GM23338 (cell line): ENCODE data around the gene HAUS5. TPM values are rescaled to one million over a fixed set of nuclear protein-coding genes. Genes with fewer than 3 reads are reported as not detected.

Source experiments
- ATAC-seq: fragments of 200-7000 bp; cut with Tn5 transposase; 3 replicates; pipeline ENCODE4 v1.9.1; 2020
- DNase-seq: peaks from one replicate; pipeline ENCODE4 v3.0.0-alpha.2; 2015; ENCODE audit warnings: low spot score
- H2AFZ ChIP-seq: fragments of 200-600 bp; sonication (generic); 2 replicates; pipeline ENCODE4 v1.8.0; 2016; ENCODE audit warnings: antibody characterized with exemption, mild to moderate bottlenecking, moderate library complexity
- H3F3A ChIP-seq: fragments of 200-600 bp; sonication (generic); replicated peaks from 2 replicates; pipeline ENCODE4 v1.8.0; 2017; ENCODE audit warnings: antibody characterized with exemption, mixed run types, low read depth
- H3K27ac ChIP-seq: fragments of 200-600 bp; sonication (generic); 2 replicates; pipeline ENCODE4 v1.6.1; 2016; ENCODE audit warnings: low read depth
- H3K27me3 ChIP-seq: fragments of 200-600 bp; sonication (generic); 2 replicates; pipeline ENCODE4 v1.8.0; 2016; ENCODE audit warnings: mild to moderate bottlenecking, mixed run types, moderate library complexity; ENCODE audit not compliant: insufficient read depth
- H3K36me3 ChIP-seq: fragments of 200-600 bp; sonication (generic); 2 replicates; pipeline ENCODE4 v1.8.0; 2016; ENCODE audit warnings: mild to moderate bottlenecking; ENCODE audit not compliant: insufficient read depth
- H3K4me1 ChIP-seq: fragments of 200-600 bp; sonication (generic); 2 replicates; pipeline ENCODE4 v1.8.0; 2016; ENCODE audit warnings: mild to moderate bottlenecking, moderate library complexity; ENCODE audit not compliant: insufficient read depth
- H3K4me2 ChIP-seq: fragments of 200-600 bp; sonication (generic); 2 replicates; pipeline ENCODE4 v1.7.1; 2017; ENCODE audit warnings: mixed run types
- H3K4me3 ChIP-seq: fragments of 200-600 bp; sonication (generic); 2 replicates; pipeline ENCODE4 v1.6.1; 2016; ENCODE audit warnings: mixed run types
- H3K79me2 ChIP-seq: fragments of 200-600 bp; sonication (generic); replicated peaks from 2 replicates; pipeline ENCODE4 v1.8.0; 2017; ENCODE audit warnings: mild to moderate bottlenecking; ENCODE audit not compliant: insufficient read depth
- H3K9me2 ChIP-seq: fragments of 200-600 bp; sonication (generic); 2 replicates; pipeline ENCODE4 v1.8.0; 2017; ENCODE audit not compliant: insufficient read depth
- H4K20me1 ChIP-seq: fragments of 200-600 bp; sonication (generic); replicated peaks from 2 replicates; pipeline ENCODE4 v1.8.0; 2017; ENCODE audit warnings: mild to moderate bottlenecking; ENCODE audit not compliant: insufficient read depth
- H3K27ac Mint-ChIP-seq: 2 replicates; pipeline ENCODE4 v1.8.0; 2020; ENCODE audit warnings: inconsistent platforms, mild to moderate bottlenecking, moderate library complexity, mixed read lengths
- H3K27me3 Mint-ChIP-seq: 3 replicates; pipeline ENCODE4 v1.8.0; 2022; ENCODE audit warnings: low read depth, mild to moderate bottlenecking, moderate library complexity, mixed read lengths, inconsistent platforms; ENCODE audit not compliant: insufficient read depth, poor library complexity
- H3K36me3 Mint-ChIP-seq: 3 replicates; pipeline ENCODE4 v1.8.0; 2021; ENCODE audit warnings: low read depth, mild to moderate bottlenecking, inconsistent platforms, moderate library complexity, mixed read lengths
- H3K4me1 Mint-ChIP-seq: 3 replicates; pipeline ENCODE4 v1.8.0; 2020; ENCODE audit warnings: mild to moderate bottlenecking, inconsistent platforms, mixed read lengths
- H3K4me3 Mint-ChIP-seq: 3 replicates; pipeline ENCODE4 v1.8.0; 2021; ENCODE audit warnings: moderate library complexity, mild to moderate bottlenecking, inconsistent platforms, mixed read lengths
- H3K9me3 Mint-ChIP-seq: 3 replicates; pipeline ENCODE4 v1.8.0; 2020; ENCODE audit warnings: moderate library complexity, mild to moderate bottlenecking, inconsistent platforms, mixed read lengths
- CREB1 ChIP-seq: fragments of 250-450 bp; sonication (Bioruptor Pico); IDR thresholded peaks from 2 replicates; pipeline ENCODE4 v1.5.0; 2020; ENCODE audit warnings: low read depth, mild to moderate bottlenecking, moderate library complexity
- EZH2 ChIP-seq: fragments of 200-600 bp; sonication (generic); IDR thresholded peaks from one replicate; pipeline ENCODE4 v1.8.0; 2017; ENCODE audit warnings: antibody characterized with exemption, mild to moderate bottlenecking, low read depth; ENCODE audit not compliant: unreplicated experiment
- EZH2phosphoT487 ChIP-seq: fragments of 200-600 bp; sonication (generic); IDR thresholded peaks from one replicate; pipeline ENCODE4 v1.8.1; 2018; ENCODE audit warnings: antibody characterized with exemption; ENCODE audit not compliant: unreplicated experiment
- JUNB ChIP-seq: IDR thresholded peaks from one replicate; pipeline ENCODE4 v1.6.1; 2016; ENCODE audit warnings: antibody characterized with exemption; ENCODE audit not compliant: unreplicated experiment
- NANOG ChIP-seq: IDR thresholded peaks from 2 replicates; pipeline ENCODE4 v1.6.1; 2016; ENCODE audit warnings: antibody characterized with exemption, borderline replicate concordance
- POLR2AphosphoS5 ChIP-seq: IDR thresholded peaks from 2 replicates; pipeline ENCODE4 v1.6.1; 2016; ENCODE audit warnings: antibody characterized with exemption, low read depth
- ZNF114 ChIP-seq: fragments of 250-450 bp; sonication (Bioruptor Pico); IDR thresholded peaks from 2 replicates; pipeline ENCODE4 v1.5.0; 2020; ENCODE audit warnings: mild to moderate bottlenecking, moderate library complexity
- polyA plus RNA-seq: library from polyadenylated mRNA; unstranded; fragments of >200 nt; fragmentation: Nextera tagmentation; extraction: Ambion mirVana; gene quantifications from 2 replicates; pipeline ENCODE4 v1.2.1, GENCODE V29; 2016
- total RNA-seq: library from RNA; depleted of rRNA; stranded (reverse); fragments of >200 nt; shearing (Covaris generic); gene quantifications from 2 replicates; pipeline ENCODE4 v1.2.3, GENCODE V29; 2014
- TF ChIP-seq, protein P1 (sequence below), 2 experiments: fragments of 200-600 bp in 1 of 2; sonication (generic) in 1 of 2; conservative IDR thresholded peaks; 2 replicates each; pipeline versions ENCODE4 v1.5.1 to v1.6.1; 2016 to 2017; ENCODE audit warnings: antibody characterized with exemption in 2 of 2, low read depth in 2 of 2, mild to moderate bottlenecking in 2 of 2, moderate library complexity in 1 of 2
- TF ChIP-seq, protein P2 (sequence below): IDR thresholded peaks from 2 replicates; pipeline ENCODE4 v1.6.1; 2016; ENCODE audit warnings: antibody characterized with exemption

HAUS5 gene
- total and polyA plus RNA-seq, 2 experiments from 2014 or later: 21.9 to 23.2 TPM

DNA sequence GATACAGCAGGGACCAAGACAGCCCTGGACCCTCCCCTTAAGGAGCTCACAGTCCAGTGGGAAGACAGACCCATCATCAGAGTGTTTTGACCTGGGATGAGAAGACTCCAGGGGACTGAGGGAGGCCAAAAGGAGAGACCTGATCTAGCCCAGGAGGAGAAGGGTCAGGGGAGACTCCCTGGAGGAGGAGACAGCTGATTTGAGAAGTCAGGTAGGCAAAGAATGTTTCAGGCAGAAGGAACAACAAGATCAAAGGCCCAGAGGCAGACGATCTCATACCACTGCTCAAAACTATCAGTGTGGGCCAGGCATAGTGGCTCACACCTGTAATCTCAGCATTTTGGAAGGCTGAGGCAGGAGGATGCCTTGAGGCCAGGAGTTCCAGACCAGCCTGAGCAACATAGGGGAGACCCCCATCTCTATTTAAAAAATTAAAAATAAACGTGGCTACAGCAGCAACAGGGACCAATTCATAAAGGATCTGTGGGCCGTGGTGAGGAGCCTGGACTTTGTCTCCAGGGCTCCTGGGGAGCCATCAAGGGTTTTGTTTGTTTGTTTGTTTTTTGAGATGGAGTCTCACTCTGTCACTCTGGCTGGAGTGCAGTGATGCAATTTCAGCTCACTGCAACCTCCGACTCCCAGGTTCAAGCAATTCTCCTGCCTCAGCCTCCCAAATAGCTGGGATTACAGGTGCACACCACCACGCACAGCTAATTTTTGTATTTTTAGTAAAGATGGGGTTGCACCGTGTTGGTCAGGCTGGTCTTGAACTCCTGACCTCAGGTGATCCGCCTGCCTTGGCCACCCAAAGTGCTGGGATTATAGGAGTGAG, 33.4 kb downstream of the HAUS5 start:
- Histone ChIP-seq H3K4me3 (peak overlapping the region; percentile 78), H3K4me2 (peak overlapping the region; percentile 95), H4K20me1 (peaks cover 3% of the 10 kb centered on the region; the same call in 1 of the 2 replicates), H3K27me3 (peaks cover 27% of the 10 kb centered on the region; the same call in 1 of the 2 replicates), H3F3A (0 out of 2 replicates have a peak, but pooled peaks cover 12% of the 10 kb centered on the region), H3K4me1 (peaks cover 24% of the 10 kb centered on the region), H3K79me2 (peaks cover 21% of the 10 kb centered on the region), H3K27ac (no peak overlapping the region), H3K9me2 (no peaks in the 10 kb centered on the region), H2AFZ (peak overlapping the region; percentile 81; the same call in 1 of the 2 replicates), H3K36me3 (no peaks in the 10 kb centered on the region)
- Mint-ChIP-seq H3K4me3 (peak overlapping the region; percentile 83; the same call in 1 of the 3 replicates), H3K36me3 (peaks cover 1% of the 10 kb centered on the region), H3K27ac (no peak overlapping the region), H3K9me3 (no peaks in the 10 kb centered on the region), H3K27me3 (peaks cover 30% of the 10 kb centered on the region), H3K4me1 (peaks cover 29% of the 10 kb centered on the region)
- DNase-seq (peak; percentile 29), ATAC-seq (no peak)
- TF ChIP-seq, protein P1, sequence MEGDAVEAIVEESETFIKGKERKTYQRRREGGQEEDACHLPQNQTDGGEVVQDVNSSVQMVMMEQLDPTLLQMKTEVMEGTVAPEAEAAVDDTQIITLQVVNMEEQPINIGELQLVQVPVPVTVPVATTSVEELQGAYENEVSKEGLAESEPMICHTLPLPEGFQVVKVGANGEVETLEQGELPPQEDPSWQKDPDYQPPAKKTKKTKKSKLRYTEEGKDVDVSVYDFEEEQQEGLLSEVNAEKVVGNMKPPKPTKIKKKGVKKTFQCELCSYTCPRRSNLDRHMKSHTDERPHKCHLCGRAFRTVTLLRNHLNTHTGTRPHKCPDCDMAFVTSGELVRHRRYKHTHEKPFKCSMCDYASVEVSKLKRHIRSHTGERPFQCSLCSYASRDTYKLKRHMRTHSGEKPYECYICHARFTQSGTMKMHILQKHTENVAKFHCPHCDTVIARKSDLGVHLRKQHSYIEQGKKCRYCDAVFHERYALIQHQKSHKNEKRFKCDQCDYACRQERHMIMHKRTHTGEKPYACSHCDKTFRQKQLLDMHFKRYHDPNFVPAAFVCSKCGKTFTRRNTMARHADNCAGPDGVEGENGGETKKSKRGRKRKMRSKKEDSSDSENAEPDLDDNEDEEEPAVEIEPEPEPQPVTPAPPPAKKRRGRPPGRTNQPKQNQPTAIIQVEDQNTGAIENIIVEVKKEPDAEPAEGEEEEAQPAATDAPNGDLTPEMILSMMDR (conservative IDR thresholded peaks at IDR 0.05; ENCODE audit: low read depth in 2 of 2): no peak
- TF ChIP-seq, protein P2, sequence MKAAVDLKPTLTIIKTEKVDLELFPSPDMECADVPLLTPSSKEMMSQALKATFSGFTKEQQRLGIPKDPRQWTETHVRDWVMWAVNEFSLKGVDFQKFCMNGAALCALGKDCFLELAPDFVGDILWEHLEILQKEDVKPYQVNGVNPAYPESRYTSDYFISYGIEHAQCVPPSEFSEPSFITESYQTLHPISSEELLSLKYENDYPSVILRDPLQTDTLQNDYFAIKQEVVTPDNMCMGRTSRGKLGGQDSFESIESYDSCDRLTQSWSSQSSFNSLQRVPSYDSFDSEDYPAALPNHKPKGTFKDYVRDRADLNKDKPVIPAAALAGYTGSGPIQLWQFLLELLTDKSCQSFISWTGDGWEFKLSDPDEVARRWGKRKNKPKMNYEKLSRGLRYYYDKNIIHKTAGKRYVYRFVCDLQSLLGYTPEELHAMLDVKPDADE: no peak
- TF ChIP-seq EZH2phosphoT487 (no peak), POLR2AphosphoS5 (no peak)

DNA sequence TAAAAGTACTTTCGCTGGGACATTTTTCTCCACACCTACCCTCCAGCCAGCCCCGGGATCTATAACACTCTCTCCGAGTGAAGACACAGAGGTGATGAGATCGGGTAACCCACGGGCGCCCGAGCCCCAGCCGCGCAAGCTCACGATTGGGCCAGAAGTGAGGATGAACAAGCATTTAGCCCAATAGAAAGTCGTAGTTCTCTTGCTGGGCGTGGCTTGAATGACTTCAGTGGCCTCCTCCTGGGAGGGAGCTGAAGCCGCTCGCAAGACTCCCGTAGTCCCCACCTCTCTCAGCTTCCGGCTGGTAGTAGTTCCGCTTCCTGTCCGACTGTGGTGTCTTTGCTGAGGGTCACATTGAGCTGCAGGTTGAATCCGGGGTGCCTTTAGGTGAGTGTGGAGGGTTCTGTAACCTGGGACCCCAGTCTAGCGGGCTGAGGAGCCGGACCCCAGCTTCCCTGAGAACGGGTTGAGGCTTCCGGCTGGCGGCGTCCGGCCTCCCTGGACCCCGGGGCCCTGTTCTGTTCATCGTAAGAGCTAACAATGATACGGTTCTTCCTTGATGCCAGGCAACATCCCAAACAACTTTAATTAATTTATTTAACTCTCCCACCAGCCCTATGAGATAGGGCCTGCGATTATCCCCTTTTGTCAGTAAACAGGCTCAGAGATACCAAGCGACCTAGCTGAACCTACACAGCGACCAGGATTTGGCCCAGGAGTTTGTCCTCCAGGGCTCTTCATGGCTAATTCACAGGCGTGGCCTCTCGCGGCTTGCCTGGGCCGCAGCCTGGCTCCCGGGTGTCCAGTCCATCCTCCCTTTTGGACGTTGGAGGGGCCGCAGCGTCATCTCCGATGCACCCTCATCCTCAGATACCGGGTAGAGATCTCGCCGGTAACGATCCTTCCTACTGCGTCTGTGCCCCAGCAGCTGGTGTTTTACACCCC, 35.8 kb downstream of the HAUS5 start, which contains the start of gene COX6B1:
TSS of gene COX6B1 (plus strand) at position 307 of the 945 bp plus-strand sequence. CDS start 2,921 bp downstream, outside the sequence.
- H4K20me1 ChIP-seq: peaks cover 3% of the 10 kb centered on the region
- peaks cover 11% of the 10 kb centered on the region for H3K4me1 ChIP-seq
- Mint-ChIP-seq H3K4me1 (peaks cover 12% of the 10 kb centered on the region), H3K36me3 (peaks cover 19% of the 10 kb centered on the region), H3K9me3 (no peaks in the 10 kb centered on the region), H3K27ac (peak within 1 kb of the TSS; percentile 86), H3K4me3 (peak within 1 kb of the TSS; percentile 98), H3K27me3 (peaks cover 27% of the 10 kb centered on the region)
- H3K4me3 ChIP-seq: peak within 1 kb of the TSS; percentile 90
- H3K9me2 ChIP-seq: no peaks in the 10 kb centered on the region
- H3K27me3 ChIP-seq: peaks cover 15% of the 10 kb centered on the region; the same call in 1 of the 2 replicates
- no peak within 1 kb of the TSS for H3K27ac ChIP-seq
- peak within 1 kb of the TSS; percentile 97 for H3K4me2 ChIP-seq
- H3K79me2 ChIP-seq: peaks cover 21% of the 10 kb centered on the region
- ATAC-seq: peak; percentile 47
- H2AFZ ChIP-seq: peak within 1 kb of the TSS; percentile 28; the same call in 1 of the 2 replicates
- H3F3A ChIP-seq: 0 out of 2 replicates have a peak, but pooled peaks cover 7% of the 10 kb centered on the region
- peak; percentile 99 for DNase-seq
- H3K36me3 ChIP-seq: 0 out of 2 replicates have a peak, but pooled peaks cover 4% of the 10 kb centered on the region
- TF ChIP-seq JUNB (no peak), EZH2phosphoT487 (no peak), CREB1 (peak; percentile 30; the same call in 1 of the 2 replicates), EZH2 (no peak), NANOG (no peak), ZNF114 (CRISPR knock-in tag) (no peak)
- TF ChIP-seq, protein P1 (conservative IDR thresholded peaks at IDR 0.05; ENCODE audit: low read depth in 2 of 2): no peak
- TF ChIP-seq, protein P2: peak; percentile 49; the same call in 1 of the 2 replicates
